Esophagus squamous epithelium (tissue), 5 donors: ENCODE data around the gene MDM1. TPM values are rescaled to one million over a fixed set of nuclear protein-coding genes. Genes with fewer than 3 reads are reported as not detected.

Source experiments
- DNase-seq: peaks from one replicate; lab custom pipeline; 2025; lab: John Stamatoyannopoulos, UW
- H3K27ac ChIP-seq, 4 donors: fragments of 200-600 bp; sonication (generic); one replicate each; pipeline ENCODE4 v1.5.1; 2016 to 2019; ENCODE audit warnings: mild to moderate bottlenecking in 1 of 4
- H3K27me3 ChIP-seq, 4 donors: fragments of 200-600 bp; sonication (generic); 1 replicate in 3 of 4; 2 replicates in 1 of 4; pipeline versions ENCODE4 v1.5.1 to v1.6.0; 2017 to 2021; ENCODE audit warnings: antibody characterized with exemption in 1 of 4
- H3K36me3 ChIP-seq, 3 donors: fragments of 200-600 bp; sonication (generic); one replicate each; pipeline ENCODE4 v1.5.1; 2016 to 2019
- H3K4me1 ChIP-seq, 3 donors: fragments of 200-600 bp; sonication (generic); one replicate each; pipeline ENCODE4 v1.5.1; 2017 to 2019
- H3K4me3 ChIP-seq, 4 donors: fragments of 200-600 bp; sonication (generic); 1 replicate in 3 of 4; 2 replicates in 1 of 4; pipeline ENCODE4 v1.5.1; 2016 to 2019; ENCODE audit warnings: mild to moderate bottlenecking in 2 of 4, moderate library complexity in 1 of 4
- H3K9me3 ChIP-seq, 3 donors: fragments of 200-600 bp; sonication (generic); one replicate each; pipeline ENCODE4 v1.5.1; 2016 to 2019
- CTCF ChIP-seq, 6 experiments: fragments of 450-650 bp in 4 of 6; fragments of 200-600 bp in 2 of 6; sonication (generic) in 2 of 6; IDR thresholded peaks; one replicate each; pipeline ENCODE4 v1.5.1; 2016 to 2019; ENCODE audit warnings: antibody characterized with exemption in 6 of 6, mild to moderate bottlenecking in 4 of 6, moderate library complexity in 4 of 6
- POLR2A ChIP-seq, 4 donors: fragments of 450-650 bp; IDR thresholded peaks; one replicate each; pipeline ENCODE4 v1.6.1; 2017; ENCODE audit warnings: antibody characterized with exemption in 4 of 4, mild to moderate bottlenecking in 4 of 4, moderate library complexity in 3 of 4
- WGBS, 2 donors: methylation state at CpG; one replicate each; pipeline ENCODE4 v1.1.5; 2018; 5-methylcytosine and 5-hydroxymethylcytosine counted together
- intact Hi-C: fragments of 100-400 bp; cut with DNase I; formaldehyde crosslinking; loops from one replicate; pipeline ENCODE4 v1.15.0; 2022
- total RNA-seq, 4 donors: library from RNA; depleted of rRNA; stranded (reverse); fragments of >200 nt; gene quantifications; one replicate each; pipeline ENCODE4 v1.1.0, GENCODE V29; 2016
- donor health status: DM: yes; HTN: yes; CAD: no.

The MDM1 gene
- total RNA-seq, 4 donors from 2014 or later, result 8.0 to 14.1 (median 10.5) TPM

DNA sequence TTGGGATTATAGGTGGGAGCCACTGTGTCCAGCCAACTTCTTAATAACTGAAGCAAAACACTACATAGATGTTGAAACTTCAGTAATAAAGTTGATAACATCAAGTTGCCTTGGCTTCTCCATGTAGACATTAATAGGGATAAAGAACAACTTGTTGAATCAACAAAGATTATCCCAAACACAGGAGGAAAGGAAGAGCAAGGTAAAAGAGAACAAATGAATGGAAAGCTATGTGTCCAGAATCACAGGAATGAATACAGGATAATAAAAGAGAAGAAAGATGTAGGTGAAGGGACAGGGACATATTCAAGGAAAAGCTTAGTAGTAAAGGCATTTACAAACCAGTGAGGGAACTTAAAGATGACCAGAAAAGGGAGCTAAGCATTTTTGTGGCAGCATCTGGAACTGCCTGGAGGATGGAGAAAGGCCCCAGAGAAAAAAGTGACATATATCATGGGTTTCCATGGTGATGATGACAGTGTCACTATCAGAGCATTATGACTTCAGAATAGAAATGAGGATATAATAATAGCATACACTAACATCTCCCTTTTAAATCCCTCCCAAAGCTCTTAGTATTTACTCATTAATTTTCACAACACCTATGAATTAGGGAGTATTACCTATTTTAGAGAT is 24.0 kb upstream of the MDM1 start:
- H3K27me3 ChIP-seq, result no peaks in the 10 kb centered on the region
- H3K4me1 ChIP-seq, result peaks cover 0 to 10% (median 8%) of the 10 kb centered on the region in 3 donors
- TF ChIP-seq CTCF (IDR thresholded peaks at IDR 0.05) (no peak), POLR2A (IDR thresholded peaks at IDR 0.05) (no peak)
- no peak overlapping the region for H3K27ac ChIP-seq
- H3K9me3 ChIP-seq, result no peaks in the 10 kb centered on the region
- H3K36me3 ChIP-seq, result no peaks in the 10 kb centered on the region
- H3K4me3 ChIP-seq, result no peak overlapping the region
- intact Hi-C loops, result loop anchor here (10.0 kb wide), 1 partner anchor 319 kb away; no protein-coding TSS in a partner anchor
- no peak for DNase-seq

DNA sequence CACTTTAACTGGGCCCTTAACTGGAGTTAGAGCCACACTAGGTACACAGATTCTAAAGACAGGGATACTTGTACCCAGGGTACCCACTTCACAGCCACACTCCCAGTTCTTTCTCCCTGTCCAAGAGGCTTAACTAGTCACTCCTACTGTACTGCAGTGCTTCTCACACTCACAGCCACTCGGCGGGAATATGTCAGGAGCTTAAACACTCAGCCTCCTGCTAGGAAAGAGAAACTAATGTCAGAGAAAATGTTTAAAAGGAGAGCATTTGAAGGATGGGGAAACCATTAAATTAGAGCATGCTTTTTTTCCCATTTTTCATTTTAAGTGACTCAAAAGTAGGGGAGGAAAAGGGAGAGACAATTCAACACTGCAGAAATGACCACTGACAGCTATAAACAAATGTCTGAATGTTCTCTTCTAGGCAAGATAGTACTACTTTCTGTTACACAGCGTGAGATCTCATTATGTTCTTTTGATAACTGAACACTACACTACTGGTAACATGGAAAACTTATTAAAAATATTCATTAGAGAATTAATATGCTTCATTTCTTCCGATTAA is 22.9 kb upstream of the MDM1 start:
- WGBS, 2 donors, result 74 to 83% methylated on average over 4 of the region's 4 CpGs
- DNase-seq, result no peak
- no peaks in the 10 kb centered on the region for H3K36me3 ChIP-seq
- no peak overlapping the region for H3K4me3 ChIP-seq
- intact Hi-C loops, result loop anchor here (10.0 kb wide), 1 partner anchor 320 kb away; no protein-coding TSS in a partner anchor
- no peaks in the 10 kb centered on the region for H3K27me3 ChIP-seq
- peaks cover 4 to 19% (median 8%) of the 10 kb centered on the region in 3 donors for H3K4me1 ChIP-seq
- no peak overlapping the region for H3K27ac ChIP-seq
- H3K9me3 ChIP-seq, result no peaks in the 10 kb centered on the region
- TF ChIP-seq POLR2A (IDR thresholded peaks at IDR 0.05), result no peak
- TF ChIP-seq CTCF (IDR thresholded peaks at IDR 0.05), result no peak

DNA sequence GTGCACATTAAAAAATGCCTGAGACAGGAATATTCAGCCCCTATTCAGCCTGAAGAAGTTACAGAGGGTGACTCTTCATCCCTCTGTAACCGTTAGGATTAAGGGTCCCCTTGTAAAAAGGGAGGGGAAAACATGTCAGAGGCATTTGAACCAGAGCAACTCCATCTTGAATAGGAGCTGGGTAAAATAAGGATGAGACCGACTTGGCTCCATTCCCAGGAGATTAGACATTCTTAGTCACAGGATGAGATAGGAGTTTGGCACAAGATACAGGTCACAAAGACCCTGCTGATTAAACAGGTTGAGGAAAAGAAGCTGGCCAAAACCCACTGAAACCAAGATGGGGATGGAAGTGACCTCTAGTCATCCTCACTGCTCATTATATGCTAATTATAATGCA is 19.9 kb upstream of the MDM1 start:
- H3K9me3 ChIP-seq, result no peaks in the 10 kb centered on the region
- H3K27ac ChIP-seq, result no peak overlapping the region
- H3K27me3 ChIP-seq, result peaks cover 0 to 3% (median 0%) of the 10 kb centered on the region in 4 donors
- H3K4me3 ChIP-seq, result no peak overlapping the region
- 68 to 75% methylated on average over 2 of the region's 2 CpGs for WGBS, 2 donors
- TF ChIP-seq CTCF (IDR thresholded peaks at IDR 0.05) (no peak), POLR2A (IDR thresholded peaks at IDR 0.05) (no peak)
- no peak for DNase-seq
- intact Hi-C loops, result loop anchor here (10.0 kb wide), 1 partner anchor 323 kb away; no protein-coding TSS in a partner anchor
- peaks cover 0 to 28% (median 4%) of the 10 kb centered on the region in 3 donors for H3K4me1 ChIP-seq
- H3K36me3 ChIP-seq, result no peaks in the 10 kb centered on the region

DNA sequence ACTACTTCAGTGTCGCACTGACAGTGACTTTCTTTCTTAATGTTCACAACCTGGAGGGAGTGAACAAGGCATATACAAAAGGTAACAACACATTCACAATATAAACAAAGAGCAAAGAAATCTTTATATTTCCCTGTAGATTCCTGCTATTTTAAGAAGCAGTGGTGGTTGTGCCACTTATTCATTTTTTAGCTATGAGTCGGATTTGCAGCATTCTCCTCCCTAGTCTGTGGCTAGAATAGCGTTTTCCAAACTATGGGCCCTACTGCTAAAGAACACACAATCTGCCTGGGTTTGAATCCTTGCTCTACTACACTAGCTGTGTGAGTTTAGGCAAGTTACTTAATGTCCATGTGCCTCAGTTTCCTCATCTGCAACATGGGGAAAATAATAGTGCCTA is 18.6 kb upstream of the MDM1 start:
- H3K9me3 ChIP-seq, result no peaks in the 10 kb centered on the region
- no peak for DNase-seq
- 76 to 79% methylated on average over 3 of the region's 3 CpGs for WGBS, 2 donors
- H3K4me1 ChIP-seq, result peaks cover 0 to 28% (median 4%) of the 10 kb centered on the region in 3 donors
- no peak overlapping the region for H3K27ac ChIP-seq
- H3K4me3 ChIP-seq, result no peak overlapping the region
- TF ChIP-seq CTCF (IDR thresholded peaks at IDR 0.05) (no peak), POLR2A (IDR thresholded peaks at IDR 0.05) (no peak)
- peaks cover 0 to 10% (median 0%) of the 10 kb centered on the region in 4 donors for H3K27me3 ChIP-seq
- intact Hi-C loops, result loop anchor here (10.0 kb wide), 1 partner anchor 324 kb away; no protein-coding TSS in a partner anchor
- no peaks in the 10 kb centered on the region for H3K36me3 ChIP-seq

DNA sequence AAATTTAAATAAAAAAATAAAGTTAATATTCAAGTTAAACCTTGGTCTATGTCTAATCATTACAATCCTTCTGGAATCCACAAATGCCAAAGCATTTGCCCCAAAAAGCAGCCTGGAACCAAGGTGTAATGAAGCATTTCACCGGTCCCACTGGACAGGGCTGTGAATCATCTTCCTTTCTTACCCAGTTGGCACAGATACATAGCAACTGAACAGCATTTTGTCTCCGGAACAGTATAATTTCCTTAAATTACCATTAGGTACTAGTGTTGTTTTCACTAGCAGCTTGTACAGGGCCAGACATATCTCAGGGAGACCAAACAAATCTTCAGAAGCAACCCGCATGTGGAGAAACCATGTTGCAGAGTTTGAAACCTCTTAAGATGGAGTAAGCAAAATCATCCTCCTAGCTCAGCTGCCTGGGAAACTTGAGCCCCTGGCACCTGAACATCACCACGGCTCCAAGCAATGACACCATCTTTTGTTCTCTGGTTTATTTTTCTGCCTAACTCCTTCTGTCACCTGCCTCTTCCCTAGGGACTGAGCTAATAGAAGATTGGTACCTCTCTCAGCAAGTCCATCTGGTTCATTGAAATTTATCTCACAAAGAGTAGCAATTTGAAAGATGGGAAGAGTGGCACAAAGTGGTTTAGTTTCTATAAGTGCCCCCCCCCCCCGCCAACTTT is 17.9 kb upstream of the MDM1 start:
- 55 to 65% methylated on average over 5 of the region's 5 CpGs for WGBS, 2 donors
- Histone ChIP-seq H3K4me1 (peaks cover 0 to 28% (median 4%) of the 10 kb centered on the region in 3 donors), H3K4me3 (no peak overlapping the region), H3K27ac (no peak overlapping the region), H3K9me3 (no peaks in the 10 kb centered on the region), H3K27me3 (peaks cover 0 to 15% (median 0%) of the 10 kb centered on the region in 4 donors), H3K36me3 (no peaks in the 10 kb centered on the region)
- DNase-seq, result no peak
- intact Hi-C loops, result loop anchor here (10.0 kb wide), 1 partner anchor 325 kb away; no protein-coding TSS in a partner anchor
- no peak for TF ChIP-seq POLR2A (IDR thresholded peaks at IDR 0.05)
- TF ChIP-seq CTCF (IDR thresholded peaks at IDR 0.05), result no peak
